Occipital lobe (tissue), 2 donors: Measurements from ENCODE around the gene AP4S1. TPM values are rescaled to one million over a fixed set of nuclear protein-coding genes. Genes with fewer than 3 reads are reported as not detected.
"Not testable (repeated sequence)": the region's sequence is repeated elsewhere in the genome, so short reads cannot be mapped to it uniquely, and the experiment has no call there.

ENCODE experiments used
- DNase-seq: peaks from one replicate; lab custom pipeline; 2025; lab: John Stamatoyannopoulos, UW
- total RNA-seq: library from RNA; depleted of rRNA; stranded (reverse); fragments of >200 nt; gene quantifications from one replicate; pipeline ENCODE4 v1.2.3, GENCODE V29; 2014

Gene AP4S1
- total RNA-seq, 1 donor from 2014 or later = 28.1 TPM

DNA sequence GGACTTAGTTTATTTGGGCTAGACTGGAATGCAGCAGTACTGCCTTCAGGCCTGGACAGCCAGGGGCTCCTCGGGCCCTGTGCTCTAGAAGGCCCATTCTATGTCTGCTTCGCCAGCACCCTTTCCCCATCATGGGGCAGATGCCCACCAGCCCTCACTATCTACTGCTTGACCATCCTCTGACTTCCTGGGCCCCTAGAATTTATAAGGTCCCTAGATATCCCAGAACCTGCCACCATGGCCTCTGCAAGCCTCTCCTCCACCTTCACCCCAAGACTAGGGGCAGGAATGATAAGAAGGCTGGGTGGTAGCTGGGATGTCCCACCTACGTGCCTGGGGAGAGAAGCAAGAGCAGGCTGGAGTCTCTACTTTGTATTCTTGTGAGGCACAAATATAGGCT is 59.6 kb downstream of the AP4S1 start:
- DNase-seq = no peak

DNA sequence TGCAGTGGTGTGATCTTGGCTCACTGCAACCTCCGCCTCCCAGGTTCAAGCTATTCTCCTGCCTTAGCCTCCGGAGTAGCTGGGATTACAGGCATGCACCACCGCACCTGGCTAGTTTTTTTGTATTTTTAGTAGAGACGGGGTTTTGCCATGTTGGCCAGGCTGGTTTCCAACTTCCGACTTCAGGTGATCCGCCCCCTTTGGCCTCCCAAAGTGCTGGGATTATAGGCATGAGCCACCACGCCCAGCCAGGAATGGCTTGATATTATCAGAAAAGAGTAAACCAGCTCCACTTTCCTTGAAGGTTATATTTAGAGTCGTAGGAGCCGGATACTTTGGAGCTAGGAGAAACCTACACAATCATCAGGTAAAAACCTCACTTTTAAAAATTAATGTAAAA is 61.0 kb downstream of the AP4S1 start:
- not testable (repeated sequence) for DNase-seq

DNA sequence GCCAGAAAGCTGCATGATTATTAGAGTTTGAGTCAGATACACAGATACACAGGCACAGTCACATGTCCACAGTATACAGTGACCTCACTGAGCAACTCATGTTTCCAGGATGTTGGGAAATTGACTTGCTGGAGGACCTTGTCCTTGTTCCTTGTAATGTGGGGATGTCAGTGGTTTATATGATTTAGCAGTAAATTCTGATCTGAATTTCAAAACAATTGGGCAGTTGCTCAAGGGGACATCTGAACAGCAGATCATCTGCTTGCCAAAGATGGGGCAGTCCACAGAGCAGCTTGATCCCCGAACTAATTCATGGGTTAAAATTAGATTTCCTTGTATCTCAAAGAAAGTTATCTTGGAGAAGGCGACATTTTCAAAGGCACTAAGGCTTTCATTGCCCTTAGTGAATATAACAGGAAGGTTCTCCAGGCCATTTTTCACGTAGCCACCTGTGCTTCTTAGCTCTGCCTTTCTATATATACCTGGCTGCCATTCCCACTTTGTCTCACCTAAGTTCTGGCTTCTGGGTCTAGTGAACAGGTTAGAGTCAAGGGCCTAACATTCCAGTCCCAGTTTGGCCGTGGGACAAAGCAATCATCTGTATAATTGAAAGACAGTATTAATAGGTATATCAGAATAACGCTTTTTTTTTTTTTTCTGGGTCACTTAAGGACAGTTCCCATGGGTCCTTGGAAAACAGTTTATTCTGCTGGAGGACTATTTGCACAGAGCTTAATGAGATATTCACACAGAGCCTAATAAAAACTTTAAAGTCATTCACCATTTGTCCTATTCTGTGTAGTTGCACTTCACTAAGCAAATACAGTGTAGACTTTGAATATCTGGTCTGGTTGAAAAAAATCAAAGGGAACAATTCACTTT is 65.7 kb downstream of the AP4S1 start:
- no peak for DNase-seq

DNA sequence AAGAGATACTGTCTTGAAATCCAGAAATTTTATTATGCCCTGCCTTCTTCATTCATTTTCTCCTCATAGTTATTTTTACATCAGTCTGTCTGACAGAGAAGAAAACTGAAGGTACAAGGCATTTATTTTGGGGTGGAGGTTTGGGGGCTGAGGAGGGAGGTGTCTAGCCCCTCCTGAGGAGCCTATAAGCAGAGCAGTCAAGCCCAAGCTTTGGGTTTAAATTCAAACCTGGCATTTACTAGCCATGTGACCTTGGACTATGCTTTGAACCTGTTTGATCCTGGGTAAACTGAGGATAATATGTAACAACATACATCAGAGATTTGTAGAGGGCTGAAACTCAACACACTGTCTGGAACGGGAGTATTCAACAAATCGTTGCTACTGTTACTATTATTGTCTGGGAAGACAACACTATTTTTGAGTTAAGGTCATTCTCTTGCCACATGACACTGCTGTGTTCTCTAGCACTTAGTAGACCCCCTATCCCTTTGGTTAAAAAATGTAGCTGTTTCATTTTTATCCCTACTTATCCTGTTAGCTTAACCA is 66.8 kb downstream of the AP4S1 start:
- no peak for DNase-seq

DNA sequence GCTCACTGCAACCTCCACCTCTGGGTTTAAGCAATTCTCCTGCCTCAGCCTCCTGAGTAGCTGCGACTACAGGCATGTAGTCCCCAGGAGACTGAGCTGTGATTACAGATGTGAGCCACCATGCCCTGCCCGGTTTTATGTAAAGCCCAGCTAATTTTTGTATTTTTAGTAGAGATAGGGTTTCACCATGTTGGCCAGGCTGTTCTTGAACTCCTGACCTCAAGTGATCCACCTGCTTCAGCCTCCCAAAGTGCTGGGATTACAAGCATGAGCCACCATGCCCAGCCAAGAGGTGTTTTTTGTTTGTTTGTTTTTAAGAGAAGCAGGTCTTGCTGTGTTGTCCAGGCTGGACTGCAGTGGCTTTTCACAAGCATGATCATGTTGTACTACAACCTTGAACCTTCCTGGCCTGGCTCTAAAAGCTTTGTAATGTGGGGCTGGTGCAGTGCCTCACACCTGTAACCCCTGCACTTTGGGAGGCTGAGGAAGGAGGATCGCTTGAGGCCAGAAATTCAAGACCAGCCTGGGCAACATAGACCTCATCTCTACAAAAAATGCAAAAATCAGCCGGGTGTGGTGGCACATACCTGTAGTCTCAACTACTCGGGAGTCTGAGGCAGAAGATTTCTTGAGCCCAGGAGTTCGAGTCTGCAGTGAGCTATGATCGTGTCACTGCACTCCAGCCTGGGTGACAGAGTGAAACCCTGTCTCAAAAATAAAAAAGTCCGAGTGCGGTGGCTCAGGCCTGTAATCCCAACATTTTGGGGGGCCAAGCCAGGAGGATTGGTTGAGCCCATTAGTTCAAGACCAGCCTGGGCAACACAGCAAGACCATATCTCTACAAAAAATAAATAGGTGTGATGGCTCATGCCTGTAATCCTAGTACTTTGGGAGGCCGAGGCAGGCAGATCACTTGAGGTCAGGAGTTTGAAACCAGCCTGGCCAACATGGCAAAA is 68.7 kb downstream of the AP4S1 start:
- not testable (repeated sequence) for DNase-seq

DNA sequence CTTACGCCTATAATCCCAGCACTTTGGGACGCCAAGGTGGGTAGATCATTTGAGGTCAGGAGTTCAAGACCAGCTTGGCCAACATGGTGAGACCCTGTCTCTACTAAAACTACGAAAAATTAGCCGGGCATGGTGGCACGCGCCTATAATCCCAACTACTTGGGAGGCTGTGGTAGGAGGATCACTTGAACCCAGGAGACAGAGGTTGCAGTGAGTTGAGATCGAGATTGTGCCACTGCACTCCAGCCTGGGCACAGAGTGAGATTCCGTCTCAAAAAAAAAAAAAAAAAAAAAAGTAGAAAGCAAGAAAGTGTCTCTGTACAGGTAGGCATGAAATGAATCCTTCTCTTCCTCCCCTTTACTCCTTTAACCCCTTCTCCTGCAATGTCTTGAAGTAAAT is 70.4 kb downstream of the AP4S1 start:
- not testable (repeated sequence) for DNase-seq

DNA sequence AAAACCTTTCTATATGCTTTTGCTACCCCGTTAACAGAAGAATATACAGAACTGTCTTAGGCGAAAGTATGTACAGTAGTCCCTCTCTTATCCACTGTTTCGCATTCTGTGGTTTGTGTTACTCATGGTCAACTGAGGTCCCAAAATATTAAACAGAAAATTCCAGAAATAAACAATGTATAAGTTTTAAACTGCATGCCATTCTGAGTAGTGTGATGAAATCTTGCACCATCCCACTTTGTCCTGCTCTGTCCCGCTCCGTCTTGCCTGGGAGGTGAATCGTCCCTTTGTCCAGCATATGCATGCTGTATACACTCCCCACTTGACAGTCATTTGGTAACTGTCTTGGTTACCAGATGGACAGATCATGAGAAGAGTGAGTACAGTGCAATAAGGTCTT is 70.8 kb downstream of the AP4S1 start:
- DNase-seq = no peak

DNA sequence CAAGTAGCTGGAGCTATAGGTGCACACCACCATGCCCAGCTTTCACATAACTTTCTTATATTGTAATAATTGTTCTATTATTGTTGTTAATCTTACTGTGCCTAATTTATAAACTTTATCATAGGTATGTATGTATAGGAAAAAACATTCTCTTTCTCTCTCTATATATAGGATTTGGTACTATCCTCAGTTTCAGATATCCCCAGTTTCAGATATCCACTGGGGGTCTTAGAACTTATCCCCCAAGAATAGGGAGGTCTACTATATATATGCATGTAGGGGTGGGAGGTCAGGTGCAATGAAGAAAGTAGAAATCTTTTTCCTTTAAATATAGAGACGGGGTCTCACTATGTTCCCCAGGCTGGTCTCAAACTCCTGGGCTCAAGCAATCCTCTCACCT is 71.6 kb downstream of the AP4S1 start:
- DNase-seq = no peak

DNA sequence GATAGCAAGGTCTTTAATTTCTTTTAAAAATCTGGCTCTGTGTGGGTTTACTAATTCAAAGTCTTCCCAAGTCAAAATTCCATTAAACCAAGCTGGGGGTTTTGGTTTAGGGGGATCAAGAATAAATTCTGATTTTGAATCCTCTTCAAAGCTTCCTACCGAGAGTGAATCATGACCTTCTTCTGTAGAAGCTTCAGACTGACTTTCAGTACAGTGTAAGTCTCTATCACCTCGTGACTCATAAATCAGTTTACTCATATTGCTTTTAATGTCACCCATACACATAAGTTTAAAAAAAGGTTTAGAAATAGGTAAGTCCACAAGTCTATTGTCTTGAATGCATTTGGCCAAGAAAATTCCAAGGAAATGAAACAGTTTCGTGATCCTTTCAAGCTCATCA is 81.3 kb downstream of the AP4S1 start:
- no peak for DNase-seq

DNA sequence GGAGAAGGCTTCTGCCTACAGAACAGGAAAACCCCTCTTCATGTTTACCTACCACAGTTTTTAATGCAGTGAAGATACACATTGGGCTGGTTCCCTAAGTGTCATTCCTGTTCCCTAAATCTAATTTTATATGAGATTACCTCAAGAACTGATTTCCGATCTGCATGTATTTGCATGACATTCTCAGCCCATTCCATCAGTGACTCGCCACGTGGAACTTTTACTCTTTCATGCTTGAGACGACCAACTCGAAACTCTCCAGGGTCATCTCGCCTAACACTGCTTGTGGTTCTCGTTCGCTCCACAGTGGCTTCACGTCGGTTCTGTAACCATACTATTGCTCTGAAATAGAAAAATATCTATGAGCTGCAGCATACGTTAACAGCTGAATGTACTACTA is 83.8 kb downstream of the AP4S1 start:
- no peak for DNase-seq

DNA sequence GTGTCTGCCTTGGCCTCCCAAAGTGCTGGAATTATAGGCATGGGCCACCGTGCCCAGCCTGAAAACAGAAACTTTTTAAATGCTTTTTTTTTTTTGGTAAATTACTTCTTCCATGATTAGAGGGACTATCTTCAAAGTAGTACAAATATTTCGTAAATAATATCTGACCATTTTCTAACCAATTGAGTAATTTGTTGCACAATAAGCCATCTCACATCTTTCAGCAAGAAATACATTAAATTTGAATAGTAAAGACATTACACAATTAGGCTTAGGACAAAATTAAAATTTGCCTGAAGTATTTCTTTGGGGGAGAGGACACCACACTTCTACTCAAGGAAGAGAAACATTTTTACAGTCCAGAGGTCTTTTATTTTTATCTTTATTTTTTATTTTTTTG is 85.4 kb downstream of the AP4S1 start:
- DNase-seq = no peak

DNA sequence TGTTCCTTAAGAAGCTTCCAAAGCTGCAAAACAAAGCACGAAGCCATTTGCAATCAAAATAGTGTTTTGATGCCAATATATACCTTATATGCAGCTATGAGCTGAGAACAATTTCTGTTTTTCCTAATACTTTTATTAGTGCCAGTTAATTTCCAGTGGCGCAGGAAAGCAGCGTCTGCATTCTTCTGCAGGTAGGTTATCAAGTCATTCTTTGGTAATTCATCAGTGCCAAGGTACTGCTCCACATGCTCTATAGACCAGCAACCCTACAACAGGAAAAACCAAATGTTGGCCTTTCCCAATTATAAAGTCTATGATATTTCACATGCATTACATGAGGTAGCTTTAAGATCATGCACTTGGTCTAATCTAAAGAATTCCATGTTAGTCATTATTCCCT is 88.3 kb downstream of the AP4S1 start:
- DNase-seq = no peak

DNA sequence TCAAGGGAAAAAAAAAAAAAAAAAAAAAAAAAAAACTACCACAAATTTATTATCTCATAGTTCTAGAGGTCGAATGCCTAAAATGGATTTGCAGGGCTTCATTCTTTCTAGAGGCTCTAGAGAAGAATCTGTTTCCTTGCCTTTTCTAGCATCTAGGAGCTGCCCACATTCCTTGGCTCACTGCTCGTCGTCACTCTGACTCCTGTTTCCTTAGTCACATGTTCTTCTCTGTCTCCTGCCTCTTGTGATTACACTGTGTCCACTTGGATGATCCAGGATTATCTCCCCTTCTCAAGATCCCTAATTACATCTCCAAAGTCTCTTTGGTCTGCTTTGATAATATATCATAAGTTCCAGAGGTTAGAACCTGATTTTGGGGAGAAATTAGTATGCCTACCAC is 93.4 kb downstream of the AP4S1 start:
- DNase-seq = no peak

DNA sequence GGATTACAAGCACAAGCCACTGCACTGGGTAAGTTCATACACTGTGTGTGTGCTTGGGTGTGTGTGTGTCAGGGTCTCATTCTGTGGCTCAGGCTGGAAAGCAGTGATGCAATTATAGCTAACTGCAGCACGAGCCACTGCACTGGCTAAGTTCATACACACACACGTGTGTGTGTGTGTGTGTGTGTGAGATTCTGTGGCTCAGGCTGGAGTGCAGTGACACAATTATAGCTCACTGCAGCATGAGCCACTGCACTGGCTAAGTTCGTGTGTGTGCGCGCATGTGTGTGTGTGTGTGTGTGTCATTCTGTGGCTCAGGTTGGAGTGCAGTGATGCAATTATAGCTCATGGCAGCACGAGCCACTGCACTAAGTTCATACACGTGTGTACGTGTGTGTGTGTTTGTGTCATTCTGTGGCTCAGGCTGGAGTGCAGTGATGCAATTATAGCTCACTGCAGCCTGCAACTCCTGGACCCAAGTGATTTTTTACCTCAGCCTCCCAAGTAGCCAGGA is 96.7 kb downstream of the AP4S1 start:
- no peak for DNase-seq

DNA sequence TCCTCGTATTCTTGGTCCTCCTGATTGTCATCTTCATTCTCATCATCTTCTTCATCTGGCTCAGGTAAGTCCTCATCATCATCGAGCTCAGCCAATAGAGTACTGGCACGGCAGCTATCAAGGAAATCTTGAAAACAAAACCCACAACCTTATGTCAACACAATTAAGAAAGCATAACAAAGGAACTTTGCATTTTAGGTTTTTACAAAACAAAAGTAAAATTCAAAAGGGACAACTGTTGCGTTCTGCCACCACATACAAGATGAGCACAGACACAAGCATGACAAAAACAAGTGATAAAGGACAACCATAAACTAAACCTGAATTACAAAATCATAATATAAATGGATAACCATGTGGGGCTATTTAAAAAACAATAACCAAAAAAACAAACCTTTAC is 97.5 kb downstream of the AP4S1 start:
- no peak for DNase-seq

DNA sequence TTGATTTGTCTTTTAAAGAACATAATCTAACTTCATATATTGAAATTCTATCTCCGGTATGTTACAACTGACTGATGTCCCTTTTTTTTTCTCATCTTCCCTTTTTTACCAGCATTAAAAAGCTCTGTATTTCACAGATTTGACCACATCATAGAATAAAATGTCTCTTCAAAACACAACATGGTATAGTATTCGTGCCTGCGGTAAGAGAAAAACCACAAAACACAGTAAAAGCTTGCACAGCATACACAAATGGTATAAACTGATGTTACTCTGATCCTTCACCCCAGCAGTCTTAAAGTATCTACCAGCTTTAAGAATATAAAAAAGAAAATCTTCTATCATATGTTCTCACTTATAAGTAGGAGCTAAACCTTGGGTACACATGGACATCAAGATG is 98.7 kb downstream of the AP4S1 start:
- no peak for DNase-seq

DNA sequence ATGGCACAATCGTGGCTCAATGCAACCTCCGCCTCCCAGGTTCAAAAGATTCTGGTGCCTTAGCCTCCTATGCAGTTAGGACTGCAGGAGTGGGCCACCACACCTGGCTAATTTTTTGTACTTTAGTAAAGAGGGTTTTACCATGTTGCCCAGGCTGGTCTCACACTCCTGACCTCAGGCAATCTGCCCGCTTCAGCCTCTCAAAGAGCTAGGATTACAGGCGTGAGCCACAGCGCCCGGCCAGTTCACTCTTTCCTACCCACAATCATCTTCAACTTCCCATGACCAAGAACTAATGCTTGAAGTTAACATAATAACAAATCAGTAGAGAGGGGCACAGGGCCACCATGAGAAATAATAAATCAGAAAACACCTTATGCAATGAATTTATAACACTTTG is 99.8 kb downstream of the AP4S1 start:
- no peak for DNase-seq

DNA sequence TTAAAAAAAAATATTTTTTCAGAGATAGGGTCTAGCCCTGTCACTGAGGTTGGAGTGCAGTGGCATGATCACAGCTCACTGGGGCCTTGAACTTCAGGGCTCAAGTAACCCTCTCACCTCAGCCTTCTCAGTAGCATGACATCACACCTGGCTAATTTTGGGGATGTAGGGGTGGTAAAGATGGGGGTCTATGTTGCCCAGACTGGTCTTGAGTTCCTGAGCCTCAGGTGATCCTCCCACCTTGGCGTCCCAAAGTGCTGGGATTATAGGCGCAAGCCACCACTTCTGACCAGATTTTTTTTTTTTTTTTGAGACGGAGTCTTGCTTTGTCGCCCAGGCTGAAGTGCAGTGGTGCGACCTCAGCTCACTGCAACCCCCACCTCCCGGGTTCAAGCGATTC is 101.2 kb downstream of the AP4S1 start:
- no peak for DNase-seq

DNA sequence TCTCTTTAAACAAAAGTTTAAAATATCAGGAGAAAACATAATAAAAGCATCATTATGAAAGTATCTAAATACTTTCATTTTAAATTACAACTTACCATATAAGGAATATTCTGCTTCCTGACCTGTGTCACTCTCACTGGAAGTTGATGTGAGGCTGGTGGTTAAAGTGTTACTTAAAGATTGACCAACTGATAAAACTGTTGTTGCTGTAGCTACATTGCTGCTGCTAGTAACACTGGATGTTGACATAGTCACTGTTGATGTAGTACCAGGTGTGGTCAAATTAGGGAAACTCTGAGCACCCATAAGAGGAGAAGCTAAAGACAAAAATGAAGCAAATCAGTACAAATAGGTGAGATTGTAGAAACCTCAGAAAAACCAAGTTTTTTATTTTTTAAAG is 102.2 kb downstream of the AP4S1 start:
- no peak for DNase-seq

DNA sequence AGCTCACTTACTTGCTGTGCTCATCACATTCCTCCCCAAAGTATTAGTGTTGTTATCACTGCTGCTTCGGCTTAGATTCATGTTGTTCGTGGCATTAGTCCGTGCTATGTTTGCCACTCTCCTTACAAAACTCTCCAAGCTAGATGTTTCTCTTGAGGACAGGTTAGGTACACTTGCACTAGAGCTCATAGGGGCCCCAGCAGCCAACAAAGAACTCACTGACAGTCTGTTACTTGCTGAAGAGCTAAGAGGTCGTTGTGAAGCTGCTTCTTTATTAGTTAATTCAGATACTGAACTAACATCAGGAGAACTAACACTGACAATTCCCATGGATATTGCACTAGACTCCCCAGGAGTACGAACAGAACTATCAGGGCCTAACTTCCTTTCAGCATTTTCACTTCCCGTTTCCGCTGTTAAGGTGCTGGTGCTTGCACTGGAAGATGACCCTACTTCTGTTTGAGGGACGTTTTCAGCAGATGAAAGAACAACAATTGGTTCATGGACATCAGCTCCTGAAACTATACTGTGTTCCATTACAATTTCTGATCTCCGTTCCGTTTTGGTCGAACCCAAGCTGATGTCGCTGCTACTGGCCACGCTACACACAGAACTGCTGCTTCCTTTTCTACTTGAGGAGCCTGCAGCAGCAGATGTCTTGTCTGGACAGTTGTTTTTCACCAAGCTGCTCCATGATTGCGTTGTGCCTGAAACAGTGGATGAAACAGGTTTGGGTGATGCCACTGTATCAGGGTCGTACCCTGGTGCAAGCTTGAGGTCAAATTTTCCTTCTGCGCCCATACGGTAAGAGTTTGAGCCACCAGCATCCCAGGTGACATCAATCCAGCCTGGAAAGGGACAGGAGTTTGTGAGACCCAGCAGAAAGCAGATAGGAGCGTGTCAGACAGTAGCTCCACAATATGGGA is 103.4 kb downstream of the AP4S1 start:
- DNase-seq = no peak

DNA sequence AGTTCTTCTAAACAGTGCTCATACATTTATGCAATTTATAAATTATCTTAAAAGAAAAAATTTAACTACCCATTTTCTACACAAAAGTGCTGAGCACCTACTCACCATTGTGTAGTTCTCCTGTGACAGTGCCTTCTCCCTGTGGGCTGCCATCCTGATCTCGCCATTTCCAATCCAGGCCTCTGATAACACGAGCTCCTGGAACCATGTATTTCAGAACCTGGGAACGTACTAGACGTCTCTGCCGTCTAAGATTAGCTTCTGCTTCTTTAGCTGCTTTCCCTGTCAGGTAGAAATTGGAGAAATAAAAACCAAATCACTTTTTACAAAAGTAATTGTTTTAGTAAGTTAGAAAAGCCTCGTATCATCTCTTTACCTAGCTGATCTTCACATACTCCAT is 107.7 kb downstream of the AP4S1 start:
- no peak for DNase-seq
